Chondrocyte (in vitro differentiated cells): ENCODE measurements around the gene ELMO1. TPM values are rescaled to one million over a fixed set of nuclear protein-coding genes. Genes with fewer than 3 reads are reported as not detected.

Experiments used
- DNase-seq: peaks from one replicate; pipeline ENCODE4 v3.0.0; 2021; ENCODE audit warnings: mixed read lengths, low spot score
- H3K27ac Mint-ChIP-seq: one replicate; pipeline ENCODE4 v1.8.0; 2021; ENCODE audit warnings: mild to moderate bottlenecking, moderate library complexity, mixed read lengths; ENCODE audit not compliant: unreplicated experiment
- H3K27me3 Mint-ChIP-seq: 2 replicates; pipeline ENCODE4 v1.8.0; 2021; ENCODE audit warnings: low read depth, mixed read lengths
- H3K36me3 Mint-ChIP-seq: 2 replicates; pipeline ENCODE4 v1.8.0; 2021; ENCODE audit warnings: low read depth, mixed read lengths
- H3K4me1 Mint-ChIP-seq: 2 replicates; pipeline ENCODE4 v1.8.0; 2021; ENCODE audit warnings: low read depth, mild to moderate bottlenecking, mixed read lengths
- H3K4me3 Mint-ChIP-seq: one replicate; pipeline ENCODE4 v1.8.0; 2021; ENCODE audit warnings: mild to moderate bottlenecking, moderate library complexity, mixed read lengths; ENCODE audit not compliant: unreplicated experiment
- H3K9me3 Mint-ChIP-seq: 2 replicates; pipeline ENCODE4 v1.8.0; 2021; ENCODE audit warnings: low read depth, mixed read lengths
- CTCF ChIP-seq: fragments of 200-600 bp; sonication (generic); IDR thresholded peaks from 2 replicates; pipeline ENCODE4 v1.5.0; 2021; ENCODE audit warnings: antibody characterized with exemption, mild to moderate bottlenecking, moderate library complexity
- total RNA-seq: library from RNA; stranded (reverse); gene quantifications from 3 replicates; pipeline ENCODE4 v1.2.1, GENCODE V29; 2021

The ELMO1 gene
- total RNA-seq, 1 donor from 2014 or later, result 0.42 TPM

GRCh38 chr7:37119296-37119860, 329.3 kb downstream of the ELMO1 start:
- Mint-ChIP-seq H3K27me3 (peaks cover 6% of the 10 kb centered on the region), H3K27ac (peak overlapping the region; percentile 71), H3K9me3 (peaks cover 22% of the 10 kb centered on the region), H3K36me3 (peaks cover 3% of the 10 kb centered on the region), H3K4me1 (peaks cover 10% of the 10 kb centered on the region), H3K4me3 (no peak overlapping the region)
- DNase-seq, result no peak
- TF ChIP-seq CTCF, result no peak

GRCh38 chr7:37118004-37118403, 330.7 kb downstream of the ELMO1 start:
- Mint-ChIP-seq H3K4me3 (no peak overlapping the region), H3K27me3 (peaks cover 4% of the 10 kb centered on the region), H3K4me1 (peaks cover 10% of the 10 kb centered on the region), H3K36me3 (peaks cover 6% of the 10 kb centered on the region), H3K9me3 (peaks cover 26% of the 10 kb centered on the region), H3K27ac (no peak overlapping the region)
- TF ChIP-seq CTCF, result no peak
- no peak for DNase-seq

GRCh38 chr7:37117292-37117691, 331.4 kb downstream of the ELMO1 start:
- Mint-ChIP-seq H3K36me3 (peaks cover 6% of the 10 kb centered on the region), H3K27ac (no peak overlapping the region), H3K4me3 (no peak overlapping the region), H3K9me3 (peaks cover 22% of the 10 kb centered on the region), H3K4me1 (peaks cover 10% of the 10 kb centered on the region), H3K27me3 (no peaks in the 10 kb centered on the region)
- TF ChIP-seq CTCF, result no peak
- DNase-seq, result no peak

GRCh38 chr7:37116093-37116701, 332.5 kb downstream of the ELMO1 start:
- Mint-ChIP-seq H3K4me1 (peaks cover 10% of the 10 kb centered on the region), H3K36me3 (peaks cover 3% of the 10 kb centered on the region), H3K27me3 (no peaks in the 10 kb centered on the region), H3K4me3 (no peak overlapping the region), H3K9me3 (peaks cover 12% of the 10 kb centered on the region), H3K27ac (no peak overlapping the region)
- no peak for TF ChIP-seq CTCF
- DNase-seq, result no peak

GRCh38 chr7:37113661-37114355, 334.9 kb downstream of the ELMO1 start:
- TF ChIP-seq CTCF, result no peak
- Mint-ChIP-seq H3K4me1 (peaks cover 12% of the 10 kb centered on the region), H3K36me3 (peaks cover 3% of the 10 kb centered on the region), H3K9me3 (peaks cover 12% of the 10 kb centered on the region), H3K27ac (no peak overlapping the region), H3K27me3 (no peaks in the 10 kb centered on the region), H3K4me3 (no peak overlapping the region)
- DNase-seq, result no peak
